SK-N-SH (cell line): ENCODE results near the gene SETD7. TPM values are rescaled to one million over a fixed set of nuclear protein-coding genes. Genes with fewer than 3 reads are reported as not detected.
A peak's percentile ranks its signal among the peaks of the same experiment; 100 is the strongest.

Experiments
- CTCF ChIA-PET: fragments of 300-600, 350-600 bp; formaldehyde crosslinking; extraction: SDS; loops from one replicate; lab custom pipeline; 2021; lab: Yijun Ruan, JAX
- POLR2A ChIA-PET: fragments of 350-600 bp; sonication (Branson Sonifier 250); formaldehyde crosslinking; extraction: SDS; loops from one replicate; lab custom pipeline; 2020; ENCODE audit warnings: antibody characterized with exemption, inconsistent platforms; lab: Yijun Ruan, JAX
- DNase-seq: peaks from one replicate; pipeline ENCODE4 v3.0.0; 2012
- H2AFZ ChIP-seq: fragments of 200-600 bp; sonication (generic); 2 replicates; pipeline ENCODE4 v1.8.1; 2016; ENCODE audit warnings: antibody characterized with exemption, mild to moderate bottlenecking, low read depth
- H3F3A ChIP-seq: fragments of 200-600 bp; sonication (generic); replicated peaks from 2 replicates; pipeline ENCODE3; 2016; ENCODE audit warnings: antibody characterized with exemption, mild to moderate bottlenecking; ENCODE audit not compliant: insufficient read depth
- H3K27ac ChIP-seq, 2 experiments: fragments of 200-500 bp in 1 of 2; fragments of 200-600 bp in 1 of 2; sonication (Bioruptor generic) in 1 of 2; sonication (generic), shearing (Covaris generic) in 1 of 2; 2 replicates each; pipeline versions ENCODE4 v1.5.1 to v1.6.1; 2014 to 2016; ENCODE audit warnings: low read depth in 2 of 2, inconsistent platforms in 1 of 2, low read length in 1 of 2, mild to moderate bottlenecking in 1 of 2, mixed read lengths in 1 of 2
- H3K27me3 ChIP-seq: fragments of 200-600 bp; sonication (generic), shearing (Covaris generic); 2 replicates; pipeline ENCODE4 v1.6.1; 2016; ENCODE audit warnings: mixed run types; ENCODE audit not compliant: insufficient read depth
- H3K36me3 ChIP-seq, 2 experiments: fragments of 200-500 bp in 1 of 2; fragments of 200-600 bp in 1 of 2; sonication (Bioruptor generic) in 1 of 2; sonication (generic) in 1 of 2; replicated peaks in 1 of 2; 2 replicates each; pipeline versions ENCODE3 to v1.5.1; 2014 to 2016; ENCODE audit warnings: low read length in 1 of 2, mild to moderate bottlenecking in 1 of 2; ENCODE audit not compliant: insufficient read depth in 2 of 2, control insufficient read depth in 1 of 2
- H3K4me1 ChIP-seq, 2 experiments: fragments of 200-500 bp in 1 of 2; fragments of 200-600 bp in 1 of 2; sonication (Bioruptor generic) in 1 of 2; sonication (generic), shearing (Covaris generic) in 1 of 2; 2 replicates each; pipeline versions ENCODE4 v1.5.1 to v1.6.1; 2014 to 2016; ENCODE audit warnings: low read depth in 1 of 2, low read length in 1 of 2, mixed run types in 1 of 2; ENCODE audit not compliant: insufficient read depth in 2 of 2, control insufficient read depth in 1 of 2
- H3K4me2 ChIP-seq: fragments of 200-600 bp; sonication (generic), shearing (Covaris generic); 2 replicates; pipeline ENCODE4 v1.6.1; 2017; ENCODE audit warnings: mixed run types
- H3K4me3 ChIP-seq, 2 experiments: fragments of 200-500 bp in 1 of 2; fragments of 200-600 bp in 1 of 2; sonication (Bioruptor generic) in 1 of 2; sonication (generic), shearing (Covaris generic) in 1 of 2; 2 replicates each; pipeline versions ENCODE4 v1.5.1 to v1.8.1; 2014 to 2016; ENCODE audit warnings: low read depth in 2 of 2, inconsistent platforms in 1 of 2, low read length in 1 of 2, mild to moderate bottlenecking in 1 of 2, mixed read lengths in 1 of 2, moderate library complexity in 1 of 2
- H3K79me2 ChIP-seq: fragments of 200-600 bp; sonication (generic); 2 replicates; pipeline ENCODE4 v1.8.1; 2017; ENCODE audit warnings: mild to moderate bottlenecking; ENCODE audit not compliant: insufficient read depth
- H3K9ac ChIP-seq: fragments of 200-600 bp; sonication (generic); 2 replicates; pipeline ENCODE4 v1.6.1; 2017; ENCODE audit warnings: mixed run types
- H3K9me2 ChIP-seq: fragments of 200-600 bp; sonication (generic); 2 replicates; pipeline ENCODE4 v1.6.1; 2017; ENCODE audit warnings: mixed run types
- H3K9me3 ChIP-seq: fragments of 200-600 bp; sonication (generic); 2 replicates; pipeline ENCODE4 v1.6.1; 2017; ENCODE audit warnings: mixed run types, mild to moderate bottlenecking, moderate library complexity
- H4K20me1 ChIP-seq: fragments of 200-600 bp; sonication (generic); 2 replicates; pipeline ENCODE4 v1.6.1; 2017; ENCODE audit warnings: mild to moderate bottlenecking, mixed run types; ENCODE audit not compliant: insufficient read depth
- CHD2 ChIP-seq: fragments of 150-350 bp; IDR thresholded peaks from 2 replicates; pipeline ENCODE4 v1.6.1; 2018; ENCODE audit warnings: low read length; ENCODE audit not compliant: partially characterized antibody
- CTCF ChIP-seq: fragments of 200-600 bp; sonication (generic); IDR thresholded peaks from 2 replicates; pipeline ENCODE4 v1.6.1; 2017; ENCODE audit warnings: antibody characterized with exemption, mild to moderate bottlenecking, moderate library complexity
- ELF1 ChIP-seq: IDR thresholded peaks from 2 replicates; pipeline ENCODE4 v1.4.0; 2012
- EP300 ChIP-seq, 2 experiments: IDR thresholded peaks; 2 replicates each; pipeline versions ENCODE4 v1.4.0 to v1.6.1; 2012; ENCODE audit warnings: borderline replicate concordance in 1 of 2, low read depth in 1 of 2, low read length in 1 of 2
- EZH2phosphoT487 ChIP-seq: fragments of 200-600 bp; sonication (generic); IDR thresholded peaks from 2 replicates; pipeline ENCODE4 v1.6.1; 2017; ENCODE audit warnings: low read depth, mixed run types, mild to moderate bottlenecking, antibody characterized with exemption, moderate library complexity, borderline replicate concordance
- FOXJ3 ChIP-seq: sonication (generic); formaldehyde crosslinking; IDR thresholded peaks from 2 replicates; pipeline ENCODE4 v1.5.1; 2020; ENCODE audit warnings: mild to moderate bottlenecking, missing genetic modification reagents
- GATA2 ChIP-seq: sonication (generic); formaldehyde crosslinking; IDR thresholded peaks from 2 replicates; pipeline ENCODE4 v1.5.0; 2020; ENCODE audit warnings: mild to moderate bottlenecking, missing genetic modification reagents
- MXI1 ChIP-seq: IDR thresholded peaks from 2 replicates; pipeline ENCODE4 v1.6.1; 2012; ENCODE audit warnings: mild to moderate bottlenecking, low read depth, low read length, improper control_type of control experiment
- NFIC ChIP-seq: IDR thresholded peaks from 2 replicates; pipeline ENCODE4 v1.4.0; 2012; ENCODE audit warnings: borderline replicate concordance
- PBX3 ChIP-seq: IDR thresholded peaks from 2 replicates; pipeline ENCODE4; 2012
- SIN3A ChIP-seq: IDR thresholded peaks from 2 replicates; pipeline ENCODE4 v1.6.1; 2012; ENCODE audit warnings: low read depth, mild to moderate bottlenecking, low read length, moderate library complexity, borderline replicate concordance
- SMC3 ChIP-seq: IDR thresholded peaks from 2 replicates; pipeline ENCODE4 v1.6.1; 2012; ENCODE audit warnings: low read depth, low read length, improper control_type of control experiment
- TAF1 ChIP-seq: IDR thresholded peaks from 2 replicates; pipeline ENCODE4 v1.6.1; 2012; ENCODE audit warnings: low read depth, mild to moderate bottlenecking, low read length, moderate library complexity, borderline replicate concordance
- ZBTB33 ChIP-seq: IDR thresholded peaks from 2 replicates; pipeline ENCODE4 v1.4.0; 2012; ENCODE audit warnings: low read depth, borderline replicate concordance
- WGBS: methylation state at CpG from one replicate; pipeline ENCODE4 v1.1.6; 2017; ENCODE audit warnings: low lambda C conversion rate; 5-methylcytosine and 5-hydroxymethylcytosine counted together
- polyA plus RNA-seq, 3 experiments: library from polyadenylated mRNA; depleted of rRNA; stranded (reverse); fragments of >200 nt; gene quantifications; 2 replicates each; pipeline ENCODE4 v1.2.3, GENCODE V29; 2012

The SETD7 gene
- polyA plus RNA-seq, 1 of the 3 experiments (the other 2 are of a cell fraction): 5.0 TPM

GRCh38 chr4:139453371-139454110, 102.5 kb downstream of the SETD7 start (continued):
- TF ChIP-seq EZH2phosphoT487 (no peak), GATA2 (CRISPR knock-in tag) (no peak), PBX3 (0 out of 2 replicates have a peak, but pooled peaks have one; percentile 33), ZBTB33 (peak; percentile 98), MXI1 (no peak), NFIC (peak; percentile 47; the same call in 1 of the 2 replicates), FOXJ3 (no peak), SIN3A (0 out of 2 replicates have a peak, but pooled peaks have one; percentile 87), SMC3 (no peak)

GRCh38 chr4:139453041-139453370, 103.0 kb downstream of the SETD7 start:
- WGBS: under 1% methylated on average over 8 of the region's 15 CpGs
- TF ChIP-seq TAF1 (no peak), MXI1 (peak; percentile 26; the same call in 1 of the 2 replicates), ELF1 (no peak), FOXJ3 (no peak), EZH2phosphoT487 (no peak), EP300 (IDR thresholded peaks at IDR 0.05; ENCODE audit: borderline replicate concordance in 1 of 2, low read depth in 1 of 2, low read length in 1 of 2) (no peak), CTCF (peak; percentile 65), CHD2 (peak; percentile 18)

More at GRCh38 chr4:139453041-139453370, 103.0 kb downstream of the SETD7 start:
- peaks cover 23% of the 10 kb centered on the region; the same call in 1 of the 2 replicates for H4K20me1 ChIP-seq
- H3K27me3 ChIP-seq: no peaks in the 10 kb centered on the region
- peak overlapping the region; percentile 80 for H2AFZ ChIP-seq
- H3K4me1 ChIP-seq: peaks cover 14 to 17% of the 10 kb centered on the region in 2 experiments; a peak in 3 of 4 replicates
- peak overlapping the region; percentile 75 for H3K9ac ChIP-seq
- CTCF ChIA-PET: interaction anchor here (0.9 to 1.7 kb wide), 5 partner anchors 8 to 423 kb away, joined by 3 to 6 read pairs (median 3); no protein-coding TSS in a partner anchor
- peaks cover 58% of the 10 kb centered on the region for H3K79me2 ChIP-seq
- no peak for DNase-seq
- H3K27ac ChIP-seq: peak overlapping the region; percentile 88 to 96
- H3K4me2 ChIP-seq: peak overlapping the region; percentile 76
- POLR2A ChIA-PET: interaction anchor here (0.6 to 1.6 kb wide), 7 partner anchors 9 to 551 kb away, joined by 3 to 11 read pairs (median 3); partner anchors contain the start of gene SETD7
- H3K36me3 ChIP-seq: peaks cover 0 to 12% of the 10 kb centered on the region in 2 experiments
- H3K9me3 ChIP-seq: no peaks in the 10 kb centered on the region
- peaks cover 24% of the 10 kb centered on the region for H3F3A ChIP-seq
- H3K4me3 ChIP-seq: peak overlapping the region; percentile 99 to 100
- no peaks in the 10 kb centered on the region for H3K9me2 ChIP-seq
